Astrocyte of the spinal cord (primary cell): ENCODE data around the gene ZNF541.

Experiments
- DNase-seq: peaks from one replicate; pipeline ENCODE4 v3.0.0; 2011; ENCODE audit warnings: low read depth, low spot score
- H3K4me3 ChIP-seq: 2 replicates; pipeline ENCODE4 v1.5.1; 2011; ENCODE audit warnings: low read depth, mild to moderate bottlenecking, low read length, moderate library complexity
- in situ Hi-C: cut with HindIII; loops from 2 replicates; pipeline ENCODE4 v1.10.0; 2017; ENCODE audit warnings: low sequenced_read_pairs
- TF ChIP-seq, protein P1 (sequence below): IDR thresholded peaks from 2 replicates; pipeline ENCODE4 v1.5.1; 2012; ENCODE audit warnings: low read depth, mild to moderate bottlenecking, low read length, inconsistent platforms

The ZNF541 gene

GRCh38 chr19:47581605-47582319 is 8.8 kb upstream of the ZNF541 start:
- no peak for DNase-seq
- in situ Hi-C loops = no loop called here

DNA sequence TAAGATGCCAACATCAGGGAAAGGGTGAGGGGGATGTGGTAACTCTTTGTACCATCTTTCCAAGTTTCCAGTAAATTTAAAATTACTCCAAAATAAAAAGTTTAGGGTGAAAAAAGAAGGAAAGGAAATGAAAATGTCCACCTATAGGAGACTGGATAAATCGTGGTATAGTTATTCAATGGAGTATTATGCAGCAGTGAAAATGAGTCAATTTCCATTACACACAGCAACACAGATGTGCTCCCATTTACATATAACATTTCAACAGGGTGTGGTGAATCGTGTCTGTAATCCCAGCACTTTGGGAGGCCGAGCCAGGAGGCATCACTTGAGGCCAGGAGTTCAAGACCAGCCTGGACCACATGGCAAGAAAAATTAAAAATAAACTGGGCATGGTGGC is 7.4 kb upstream of the ZNF541 start:
- in situ Hi-C loops = no loop called here
- no peak for DNase-seq
- no peak overlapping the region for H3K4me3 ChIP-seq
- TF ChIP-seq, protein P1, sequence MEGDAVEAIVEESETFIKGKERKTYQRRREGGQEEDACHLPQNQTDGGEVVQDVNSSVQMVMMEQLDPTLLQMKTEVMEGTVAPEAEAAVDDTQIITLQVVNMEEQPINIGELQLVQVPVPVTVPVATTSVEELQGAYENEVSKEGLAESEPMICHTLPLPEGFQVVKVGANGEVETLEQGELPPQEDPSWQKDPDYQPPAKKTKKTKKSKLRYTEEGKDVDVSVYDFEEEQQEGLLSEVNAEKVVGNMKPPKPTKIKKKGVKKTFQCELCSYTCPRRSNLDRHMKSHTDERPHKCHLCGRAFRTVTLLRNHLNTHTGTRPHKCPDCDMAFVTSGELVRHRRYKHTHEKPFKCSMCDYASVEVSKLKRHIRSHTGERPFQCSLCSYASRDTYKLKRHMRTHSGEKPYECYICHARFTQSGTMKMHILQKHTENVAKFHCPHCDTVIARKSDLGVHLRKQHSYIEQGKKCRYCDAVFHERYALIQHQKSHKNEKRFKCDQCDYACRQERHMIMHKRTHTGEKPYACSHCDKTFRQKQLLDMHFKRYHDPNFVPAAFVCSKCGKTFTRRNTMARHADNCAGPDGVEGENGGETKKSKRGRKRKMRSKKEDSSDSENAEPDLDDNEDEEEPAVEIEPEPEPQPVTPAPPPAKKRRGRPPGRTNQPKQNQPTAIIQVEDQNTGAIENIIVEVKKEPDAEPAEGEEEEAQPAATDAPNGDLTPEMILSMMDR = no peak

More at GRCh38 chr19:47581605-47582319, 8.8 kb upstream of the ZNF541 start:
- H3K4me3 ChIP-seq = no peak overlapping the region
- TF ChIP-seq, protein P1 = no peak

- in situ Hi-C loops = no loop called here
- no peak for DNase-seq
- H3K4me3 ChIP-seq = no peak overlapping the region
- TF ChIP-seq, protein P1 = no peak
Observed at GRCh38 chr19:47572635-47573034, 313 bp downstream of the ZNF541 start.

- in situ Hi-C loops = no loop called here
- TF ChIP-seq, protein P1 = no peak
- no peak for DNase-seq
- no peak overlapping the region for H3K4me3 ChIP-seq
Observed at GRCh38 chr19:47569331-47569730, 3.6 kb downstream of the ZNF541 start.

GRCh38 chr19:47564081-47564480 is 8.9 kb downstream of the ZNF541 start:
- no peak overlapping the region for H3K4me3 ChIP-seq
- TF ChIP-seq, protein P1 = no peak
- no peak for DNase-seq
- in situ Hi-C loops = no loop called here

DNA sequence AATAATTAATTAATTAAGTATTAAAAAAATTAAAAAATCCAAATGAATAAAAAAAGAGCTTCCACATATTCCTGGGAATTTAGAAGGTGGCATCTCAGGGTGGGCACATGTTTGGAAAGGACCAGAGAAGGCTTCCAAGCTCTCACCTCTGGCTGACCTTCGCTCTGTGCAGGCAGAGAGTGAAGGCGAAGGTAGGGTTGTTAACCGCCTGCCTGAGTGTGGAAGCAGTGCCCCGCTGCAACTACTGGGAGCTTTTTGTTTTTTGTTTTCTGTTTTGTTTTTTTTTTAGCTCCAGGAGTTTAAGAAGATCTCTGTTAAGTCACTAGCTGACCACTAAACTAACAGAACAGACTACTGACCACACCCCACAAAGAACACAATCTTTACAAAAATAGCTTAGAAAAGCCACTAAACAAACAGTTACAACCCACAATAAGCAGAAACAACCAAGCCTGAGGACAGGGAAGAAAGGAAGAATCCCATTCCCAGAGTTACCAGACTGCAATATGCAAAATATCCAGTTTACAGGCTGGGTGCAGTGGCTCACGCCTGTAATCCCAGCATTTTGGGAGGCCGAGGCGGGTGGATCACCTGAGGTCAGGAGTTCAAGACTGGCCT is 11.4 kb downstream of the ZNF541 start:
- in situ Hi-C loops = no loop called here
- no peak for DNase-seq
- TF ChIP-seq, protein P1 = no peak
- no peak overlapping the region for H3K4me3 ChIP-seq
